SK-N-DZ (cell line): ENCODE data around the gene ASB9. TPM values are rescaled to one million over a fixed set of nuclear protein-coding genes. Genes with fewer than 3 reads are reported as not detected.
"Not testable (repeated sequence)": the region's sequence is repeated elsewhere in the genome, so short reads cannot be mapped to it uniquely, and the experiment has no call there.

Source experiments
- DNase-seq: peaks from one replicate; pipeline ENCODE4 v3.0.0-alpha.2; 2015; ENCODE audit warnings: low spot score
- polyA plus RNA-seq, 2 experiments: library from polyadenylated mRNA; depleted of rRNA; stranded (reverse); fragments of >200 nt; gene quantifications; 2 replicates each; pipeline ENCODE4 v1.2.3, GENCODE V29; 2014

ASB9 gene
- polyA plus RNA-seq (2014; cell fraction: cytosol; rRNA removed) = 0.45 and 0.92 TPM in 2 replicates
- 0.64 and 5.2 TPM in 2 replicates for polyA plus RNA-seq (2014; cell fraction: nucleus; rRNA removed)

GRCh38 chrX:15269618-15270521, at the start of gene ASB9:
Gene ASB9 (minus strand): TSS chrX:15270083. CDS start chrX:15269874, 209 bp downstream.
- no peak for DNase-seq

GRCh38 chrX:15319075-15319474, 49.2 kb upstream of the ASB9 start:
- DNase-seq = no peak

- no peak for DNase-seq
These were observed 45.6 kb upstream of the ASB9 start, which contains the start of gene ASB11 for GRCh38 chrX:15315509-15315908. Gene ASB11 (minus strand): TSS chrX:15315640. CDS start chrX:15315605, 35 bp downstream.

- no peak for DNase-seq
These were observed 44.6 kb upstream of the ASB9 start for GRCh38 chrX:15314472-15314871.

- no peak for DNase-seq
These were observed 41.2 kb upstream of the ASB9 start for GRCh38 chrX:15311119-15311518.

GRCh38 chrX:15310117-15310516, 40.2 kb upstream of the ASB9 start:
- DNase-seq = no peak

- not testable (repeated sequence) for DNase-seq
These were observed 36.0 kb upstream of the ASB9 start for GRCh38 chrX:15305899-15306298.

GRCh38 chrX:15301924-15302323, 32.0 kb upstream of the ASB9 start:
- no peak for DNase-seq

GRCh38 chrX:15299941-15300851, 30.3 kb upstream of the ASB9 start:
- DNase-seq = peak; percentile 32

- no peak for DNase-seq
These were observed 28.9 kb upstream of the ASB9 start for GRCh38 chrX:15298780-15299179.

- no peak for DNase-seq
These were observed 28.3 kb upstream of the ASB9 start for GRCh38 chrX:15298201-15298600.

- no peak for DNase-seq
These were observed 23.6 kb upstream of the ASB9 start for GRCh38 chrX:15293451-15293850.

- no peak for DNase-seq
These were observed 23.0 kb upstream of the ASB9 start for GRCh38 chrX:15292861-15293260.

GRCh38 chrX:15277604-15278003, 7.7 kb upstream of the ASB9 start:
- no peak for DNase-seq

- DNase-seq = no peak
These were observed 5.1 kb upstream of the ASB9 start for GRCh38 chrX:15274946-15275345.

GRCh38 chrX:15273275-15273674, 3.4 kb upstream of the ASB9 start:
- DNase-seq = not testable (repeated sequence)

GRCh38 chrX:15271757-15272156, 1.9 kb upstream of the ASB9 start:
- DNase-seq = no peak

GRCh38 chrX:15269120-15269519, 763 bp downstream of the ASB9 start:
- no peak for DNase-seq

GRCh38 chrX:15254852-15255251, 15.0 kb downstream of the ASB9 start:
- no peak for DNase-seq

- DNase-seq = no peak
These were observed 24.0 kb downstream of the ASB9 start for GRCh38 chrX:15245896-15246295.

GRCh38 chrX:15244421-15244820, 25.5 kb downstream of the ASB9 start:
- DNase-seq = no peak
